ENCODE measurements around the gene LILRB1. TPM values are rescaled to one million over a fixed set of nuclear protein-coding genes. Genes with fewer than 3 reads are reported as not detected.
"Not testable (repeated sequence)": the region's sequence is repeated elsewhere in the genome, so short reads cannot be mapped to it uniquely, and the experiment has no call there.

Gene LILRB1
- total RNA-seq, 1 donor from 2014 or later = 2.2 TPM

- intact Hi-C loops (cut with micrococcal nuclease) = no loop called here
- no peak for ATAC-seq
- DNase-seq = no peak
Observed at GRCh38 chr19:54620464-54620863, 9.8 kb upstream of the LILRB1 start.

DNA sequence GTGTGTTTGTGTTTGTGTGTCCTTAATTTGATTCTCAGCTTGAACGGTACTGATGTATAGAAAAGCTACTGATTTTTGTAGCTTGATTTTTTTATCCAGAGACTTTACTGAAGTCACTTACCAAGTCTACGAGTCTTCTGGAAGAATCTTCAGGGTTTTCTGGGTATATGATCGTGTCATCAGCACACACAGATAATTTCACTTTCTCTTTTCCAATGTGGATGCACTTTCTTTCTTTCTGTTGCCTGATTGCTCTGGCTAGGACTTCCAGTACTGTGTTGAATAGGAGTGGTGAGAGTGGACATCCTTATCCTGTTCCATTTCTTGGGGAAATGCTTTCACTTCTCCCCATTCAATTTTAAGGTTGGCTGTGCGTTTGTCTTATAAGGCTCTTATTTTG lies 7.9 kb upstream of the LILRB1 start:
- ATAC-seq = no peak
- no peak for DNase-seq
- intact Hi-C loops (cut with micrococcal nuclease) = no loop called here

DNA sequence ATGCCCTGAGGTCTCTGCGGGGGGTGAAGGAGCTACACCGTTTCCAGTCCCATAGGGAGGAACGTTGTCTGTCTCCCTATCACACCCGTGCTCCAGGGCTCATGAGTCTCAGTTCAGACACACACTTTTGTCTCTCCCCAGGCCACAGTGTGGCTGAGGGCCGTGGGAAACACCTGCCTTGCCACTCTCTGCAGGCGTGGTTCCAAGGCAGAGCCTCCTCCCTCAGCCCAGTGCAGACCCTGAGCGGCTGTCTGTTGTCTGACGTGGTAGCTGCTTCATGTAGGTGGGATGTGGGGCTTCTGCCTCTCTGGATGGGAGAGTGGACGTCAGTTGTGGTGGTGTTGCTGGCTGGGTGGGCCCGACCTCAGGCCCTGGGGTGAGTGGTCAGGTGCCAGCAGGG lies 6.0 kb upstream of the LILRB1 start:
- ATAC-seq; DNase-seq; intact Hi-C loops (cut with micrococcal nuclease): not testable (repeated sequence)

- DNase-seq; intact Hi-C loops (cut with micrococcal nuclease); ATAC-seq: not testable (repeated sequence)
Observed at GRCh38 chr19:54624934-54625730, 5.2 kb upstream of the LILRB1 start.

DNA sequence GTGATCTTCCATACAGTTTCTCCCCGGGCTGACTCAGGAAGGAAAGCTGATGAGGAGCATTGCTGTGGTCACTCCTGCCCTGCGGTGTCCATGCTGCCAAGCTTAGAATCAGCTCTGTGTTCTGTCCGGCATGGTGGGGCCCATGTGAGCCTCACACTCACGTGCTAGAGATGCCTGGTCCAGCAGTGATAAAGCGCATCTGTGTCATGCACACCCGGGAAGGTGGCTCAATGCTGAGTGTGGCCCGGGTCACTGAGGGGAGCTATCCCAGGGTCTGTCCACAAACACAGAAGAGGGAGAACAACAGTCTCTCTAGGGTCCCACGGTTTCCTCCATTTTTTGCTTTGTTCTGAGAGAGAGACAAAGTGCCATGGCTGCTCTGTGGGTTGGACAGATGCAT lies 3.5 kb upstream of the LILRB1 start:
- ATAC-seq = no peak
- no peak for DNase-seq
- intact Hi-C loops (cut with micrococcal nuclease) = no loop called here

DNA sequence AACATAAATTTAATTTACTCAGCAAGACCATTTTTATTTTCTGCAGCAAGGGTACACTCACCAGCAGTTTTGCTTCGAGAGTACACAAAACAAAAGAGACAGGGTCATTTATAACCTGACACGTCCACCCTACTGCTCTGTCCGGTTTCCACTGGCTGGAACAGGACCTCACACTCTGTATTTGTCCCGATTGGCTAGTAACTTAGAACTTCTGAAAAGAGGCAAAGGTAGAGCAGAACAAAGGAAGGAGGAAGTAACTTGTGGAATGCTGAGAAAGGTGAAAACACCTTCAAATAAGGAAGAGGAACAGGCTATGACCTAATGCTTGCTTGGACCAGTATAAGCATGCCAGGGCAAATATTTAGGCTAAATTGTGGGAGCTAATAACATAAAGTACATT lies 2.4 kb upstream of the LILRB1 start:
- DNase-seq; intact Hi-C loops (cut with micrococcal nuclease); ATAC-seq: not testable (repeated sequence)

GRCh38 chr19:54630782-54631181 lies 498 bp downstream of the LILRB1 start:
- ATAC-seq (peak; percentile 17), DNase-seq (no peak)
- intact Hi-C loops (cut with micrococcal nuclease) = no loop called here

GRCh38 chr19:54631489-54632337 lies 1.4 kb downstream of the LILRB1 start:
- ATAC-seq; DNase-seq; intact Hi-C loops (cut with micrococcal nuclease): not testable (repeated sequence)

DNA sequence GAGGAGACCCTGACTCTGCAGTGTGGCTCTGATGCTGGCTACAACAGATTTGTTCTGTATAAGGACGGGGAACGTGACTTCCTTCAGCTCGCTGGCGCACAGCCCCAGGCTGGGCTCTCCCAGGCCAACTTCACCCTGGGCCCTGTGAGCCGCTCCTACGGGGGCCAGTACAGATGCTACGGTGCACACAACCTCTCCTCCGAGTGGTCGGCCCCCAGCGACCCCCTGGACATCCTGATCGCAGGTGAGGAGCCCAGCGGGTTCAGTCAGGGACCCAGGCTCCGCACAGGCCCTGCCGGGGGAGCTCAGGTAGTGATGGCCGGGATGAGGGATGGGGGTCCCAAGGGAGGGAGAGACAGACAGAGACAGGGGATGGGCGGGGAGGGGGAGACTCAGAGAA lies 2.2 kb downstream of the LILRB1 start:
- ATAC-seq; intact Hi-C loops (cut with micrococcal nuclease); DNase-seq: not testable (repeated sequence)

GRCh38 chr19:54633401-54633800 lies 3.1 kb downstream of the LILRB1 start:
- ATAC-seq = no peak

DNA sequence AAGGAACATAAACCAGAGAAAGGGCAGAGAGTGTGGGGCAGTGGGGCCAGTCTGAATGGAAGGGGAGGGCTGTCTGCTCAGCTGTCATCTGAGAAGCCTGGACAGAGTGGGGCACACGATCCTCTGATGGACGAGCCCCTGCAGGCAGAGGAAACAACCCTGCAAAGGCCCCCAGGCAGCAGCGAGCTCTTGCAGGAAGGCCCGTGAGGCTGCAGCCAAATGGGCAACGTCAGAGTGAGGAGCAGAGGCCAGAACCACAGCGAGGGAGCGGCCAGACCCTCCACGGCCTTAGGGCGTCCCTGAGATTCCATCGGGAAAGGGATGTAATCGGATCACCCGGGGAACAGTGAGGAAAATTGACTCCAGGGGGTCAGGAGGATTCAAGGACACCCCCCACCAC lies 5.8 kb downstream of the LILRB1 start:
- intact Hi-C loops (cut with micrococcal nuclease); DNase-seq; ATAC-seq: not testable (repeated sequence)

More at GRCh38 chr19:54633401-54633800, 3.1 kb downstream of the LILRB1 start:
- DNase-seq = no peak
- intact Hi-C loops (cut with micrococcal nuclease) = no loop called here

GRCh38 chr19:54638683-54639082 lies 8.4 kb downstream of the LILRB1 start:
- intact Hi-C loops (cut with micrococcal nuclease) = no loop called here
- no peak for ATAC-seq
- no peak for DNase-seq

DNA sequence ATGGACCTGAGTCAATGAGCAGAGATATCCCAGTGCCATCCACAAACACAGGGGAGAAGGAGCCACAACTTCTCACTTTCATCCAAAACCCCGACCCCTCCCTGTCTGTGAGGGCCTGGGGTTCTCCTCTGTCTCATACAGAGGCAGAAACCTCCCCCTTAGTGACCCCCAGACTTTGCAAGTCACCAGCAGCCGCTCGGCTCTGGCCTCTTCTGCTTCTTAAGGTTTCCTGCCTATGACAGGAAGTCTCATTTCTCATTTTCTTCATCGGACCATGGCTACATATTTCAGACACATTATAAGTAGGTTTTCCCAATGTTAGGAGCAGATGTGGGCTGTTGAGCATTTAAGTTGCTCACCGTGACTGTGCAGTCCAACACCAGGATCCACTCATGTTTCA lies 12.7 kb downstream of the LILRB1 start:
- peak; percentile 29 for ATAC-seq
- intact Hi-C loops (cut with micrococcal nuclease); DNase-seq: not testable (repeated sequence)

DNA sequence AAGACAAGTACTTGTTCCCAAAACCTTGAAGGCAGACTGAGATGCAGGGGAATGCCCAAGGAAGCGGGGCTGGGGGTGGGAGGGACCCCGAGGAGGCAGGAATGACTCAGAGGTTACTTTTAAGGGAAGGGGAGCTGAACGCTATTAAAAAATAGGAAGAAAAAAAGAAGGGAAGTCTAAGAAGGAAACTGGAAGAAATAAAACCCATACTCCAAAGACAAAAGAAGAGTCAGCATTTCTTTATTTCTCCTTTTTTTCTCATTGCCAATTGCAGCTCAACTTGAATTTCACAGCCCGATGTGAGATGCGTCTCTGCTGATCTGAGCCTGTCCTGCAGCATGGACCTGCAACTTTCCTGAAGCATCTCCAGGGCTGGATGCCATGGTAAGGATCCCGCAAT lies 13.3 kb downstream of the LILRB1 start:
- intact Hi-C loops (cut with micrococcal nuclease); DNase-seq: not testable (repeated sequence)
- peak; percentile 71 for ATAC-seq

- ATAC-seq = peak; percentile 83
- intact Hi-C loops (cut with micrococcal nuclease) = no loop called here
- DNase-seq = no peak
Observed at GRCh38 chr19:54644056-54644455, 13.8 kb downstream of the LILRB1 start.

DNA sequence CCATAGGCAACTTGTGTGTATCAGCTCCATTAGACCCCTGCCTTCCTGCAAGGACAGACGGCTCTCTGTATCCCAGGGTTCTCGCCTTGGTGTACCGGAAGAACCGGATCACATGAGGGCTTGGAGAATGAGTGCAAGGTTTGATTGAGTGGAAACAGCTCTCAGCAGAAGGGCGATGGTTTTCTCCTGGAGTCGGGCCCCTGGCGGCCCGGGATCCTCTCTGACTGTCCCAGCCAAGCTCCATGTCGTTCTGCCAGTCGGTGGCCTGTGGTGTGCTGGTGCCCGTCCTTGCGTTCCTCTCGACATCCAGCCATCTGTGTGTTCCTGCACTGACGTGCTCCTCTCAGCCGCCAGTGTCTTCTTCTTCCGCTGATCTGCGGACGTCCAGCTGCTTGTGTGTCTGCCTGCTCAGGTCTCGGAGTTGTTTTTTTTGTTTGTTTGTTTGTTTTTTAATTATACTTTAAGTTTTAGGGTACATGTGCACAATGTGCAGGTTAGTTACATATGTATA lies 16.1 kb downstream of the LILRB1 start:
- ATAC-seq (no peak), DNase-seq (no peak)
- intact Hi-C loops (cut with micrococcal nuclease) = no loop called here

- ATAC-seq (no peak), DNase-seq (no peak)
- intact Hi-C loops (cut with micrococcal nuclease) = no loop called here
Observed at GRCh38 chr19:54648129-54648528, 17.8 kb downstream of the LILRB1 start.

DNA sequence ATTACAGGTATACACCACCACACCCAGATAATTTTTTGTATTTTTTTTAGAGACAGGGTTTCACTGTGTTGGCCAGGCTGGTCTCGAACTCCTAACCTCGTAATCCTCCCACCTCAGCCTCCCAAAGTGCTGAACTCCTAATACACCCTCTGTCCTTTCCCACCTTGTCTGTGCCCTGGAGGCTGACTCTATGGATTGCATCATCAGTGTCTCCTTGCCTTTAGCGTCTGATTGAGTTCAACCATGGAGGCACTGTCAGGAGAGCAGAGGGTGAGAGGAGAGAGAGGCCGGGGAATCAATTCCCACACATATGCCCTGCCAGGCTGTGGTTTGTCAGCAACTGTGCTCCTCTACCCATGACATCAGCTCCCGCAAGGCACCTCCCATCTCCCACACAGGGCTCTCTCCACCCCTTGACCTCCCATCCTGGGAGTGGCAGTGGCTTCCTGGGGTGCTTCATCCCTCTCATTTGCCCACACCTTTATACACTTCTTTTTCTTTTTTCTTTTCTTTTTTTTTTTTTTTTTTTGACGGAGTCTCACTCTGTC lies 19.9 kb downstream of the LILRB1 start:
- intact Hi-C loops (cut with micrococcal nuclease) = no loop called here
- DNase-seq (no peak), ATAC-seq (no peak)

- no peak for ATAC-seq
- DNase-seq = no peak
- intact Hi-C loops (cut with micrococcal nuclease) = no loop called here
Observed at GRCh38 chr19:54653181-54653809, 23.0 kb downstream of the LILRB1 start.

All from left ventricle myocardium superior (tissue), 1 donor.